ENCODE measurements around the gene CAMSAP2.

Gene CAMSAP2

GRCh38 chr1:200901796-200902444, 163.2 kb downstream of the CAMSAP2 start:
- DNase-seq, result no peak

DNA sequence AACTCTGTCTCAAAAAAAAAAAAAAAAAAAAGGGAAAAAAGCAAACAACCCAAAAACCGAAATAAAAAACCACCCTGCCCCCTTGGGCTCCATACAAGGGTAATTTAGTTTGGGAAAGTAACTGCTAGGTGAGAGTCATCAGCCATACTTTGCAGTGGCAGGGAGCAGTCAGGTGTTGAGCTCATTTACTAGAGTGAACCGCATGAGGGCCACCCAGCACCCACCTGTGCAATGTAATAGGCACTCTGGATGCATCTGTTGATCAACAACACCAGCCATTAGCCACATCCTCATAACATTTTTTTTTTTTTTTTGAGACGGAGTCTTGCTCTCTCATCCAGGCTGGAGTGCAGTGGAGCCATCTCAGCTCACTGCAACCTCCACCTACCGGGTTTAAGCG, 165.1 kb downstream of the CAMSAP2 start:
- no peak for DNase-seq

DNA sequence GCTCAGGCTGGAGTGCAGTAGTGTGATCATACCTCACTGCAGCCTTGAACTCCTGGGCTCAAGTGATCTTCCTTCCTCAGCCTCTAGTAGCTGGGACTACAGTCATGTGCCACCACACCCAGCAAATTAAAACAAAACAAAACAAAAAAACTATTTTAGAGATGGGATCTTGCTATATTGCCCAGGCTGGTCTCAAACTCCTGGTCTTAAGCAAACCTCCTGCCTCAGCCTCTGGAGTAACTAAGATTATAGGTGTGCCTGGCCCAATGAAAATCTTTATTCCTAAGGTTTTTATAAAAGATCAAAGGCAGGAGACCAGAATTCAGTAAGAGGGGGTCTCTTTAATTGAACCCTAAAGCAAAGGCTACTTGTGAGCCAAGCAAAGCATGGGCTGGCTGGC, 166.1 kb downstream of the CAMSAP2 start:
- DNase-seq, result no peak

DNA sequence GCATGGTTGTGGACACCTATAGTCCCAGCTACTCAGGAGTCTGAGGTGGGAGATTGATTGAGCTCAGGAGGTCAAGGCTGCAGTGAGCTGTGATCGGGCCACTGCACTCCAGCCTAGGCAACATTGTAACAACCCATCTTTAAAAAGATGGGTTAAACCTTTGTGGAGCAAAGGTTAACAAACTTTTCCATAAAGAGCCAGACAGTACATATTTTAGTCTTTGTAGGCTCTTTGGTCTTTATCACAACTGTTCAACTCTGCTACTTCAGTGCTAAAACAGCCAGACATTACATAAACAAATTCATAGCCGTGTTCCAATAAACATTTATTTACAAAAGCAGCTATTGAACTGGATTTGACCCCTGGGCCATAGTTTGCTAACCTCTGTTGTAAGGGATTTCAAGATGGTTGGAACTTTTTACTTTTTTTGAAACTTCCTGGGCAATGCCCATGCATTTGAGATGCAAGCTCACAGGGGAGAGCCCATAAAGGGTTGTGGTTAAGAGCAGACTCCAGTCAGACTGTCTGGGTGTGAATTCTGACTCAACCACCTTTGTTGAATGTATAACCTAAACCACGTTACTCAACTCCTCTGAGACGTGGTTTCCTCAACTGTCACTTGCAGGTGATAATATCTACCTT, 166.8 kb downstream of the CAMSAP2 start:
- no peak for DNase-seq

- no peak for DNase-seq
Measured at GRCh38 chr1:200906491-200906890, 167.8 kb downstream of the CAMSAP2 start.

DNA sequence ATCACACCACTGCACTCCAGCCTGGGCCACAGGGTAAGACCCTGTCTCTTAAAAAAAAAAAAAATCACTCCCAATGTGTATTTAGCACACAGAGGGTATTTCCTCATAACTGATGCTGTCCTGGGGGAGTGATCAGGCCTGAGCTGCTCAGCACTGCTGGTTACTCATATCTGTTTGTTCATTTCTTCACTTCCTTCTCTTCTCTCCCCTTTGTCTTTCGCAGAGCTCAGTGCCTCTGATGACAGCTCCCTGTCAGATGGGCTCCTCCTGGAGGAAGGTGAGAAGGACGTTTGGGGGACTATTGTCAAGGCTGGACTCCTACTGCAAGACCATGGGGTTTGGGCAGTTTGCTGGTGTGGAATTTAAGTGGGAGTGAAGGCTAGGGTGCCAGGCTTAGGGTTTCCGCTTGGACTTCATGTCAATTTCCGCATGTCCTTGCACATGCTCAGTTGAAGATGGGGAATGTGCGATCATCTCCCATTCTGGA, 169.0 kb downstream of the CAMSAP2 start:
- no peak for DNase-seq

GRCh38 chr1:200908191-200908868, 169.6 kb downstream of the CAMSAP2 start:
- no peak for DNase-seq

DNA sequence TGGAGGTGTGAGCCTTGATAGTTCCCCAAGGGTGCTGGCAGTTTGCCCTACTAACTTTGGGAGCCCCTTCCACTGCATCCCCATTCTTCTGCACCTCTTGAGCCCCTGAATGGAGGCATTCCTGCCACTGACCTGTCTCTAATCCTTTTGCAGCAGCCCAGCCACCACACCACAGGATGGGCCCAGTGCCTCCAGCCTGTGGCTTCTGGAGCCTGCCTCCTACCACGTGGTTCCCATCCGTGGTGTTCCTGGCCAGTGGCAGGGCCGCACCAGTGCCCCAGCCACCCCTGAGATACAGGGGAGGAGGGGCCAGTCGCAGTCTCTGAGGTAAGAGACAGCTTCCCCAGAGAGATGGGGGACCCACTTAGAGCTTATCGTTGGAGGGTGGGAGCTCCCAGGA, 170.4 kb downstream of the CAMSAP2 start:
- no peak for DNase-seq

- DNase-seq, result no peak
Measured at GRCh38 chr1:200909757-200910239, 171.1 kb downstream of the CAMSAP2 start.
